ENCODE measurements around the gene PTPRCAP.
A peak's percentile ranks its signal among the peaks of the same experiment; 100 is the strongest.

The PTPRCAP gene

DNA sequence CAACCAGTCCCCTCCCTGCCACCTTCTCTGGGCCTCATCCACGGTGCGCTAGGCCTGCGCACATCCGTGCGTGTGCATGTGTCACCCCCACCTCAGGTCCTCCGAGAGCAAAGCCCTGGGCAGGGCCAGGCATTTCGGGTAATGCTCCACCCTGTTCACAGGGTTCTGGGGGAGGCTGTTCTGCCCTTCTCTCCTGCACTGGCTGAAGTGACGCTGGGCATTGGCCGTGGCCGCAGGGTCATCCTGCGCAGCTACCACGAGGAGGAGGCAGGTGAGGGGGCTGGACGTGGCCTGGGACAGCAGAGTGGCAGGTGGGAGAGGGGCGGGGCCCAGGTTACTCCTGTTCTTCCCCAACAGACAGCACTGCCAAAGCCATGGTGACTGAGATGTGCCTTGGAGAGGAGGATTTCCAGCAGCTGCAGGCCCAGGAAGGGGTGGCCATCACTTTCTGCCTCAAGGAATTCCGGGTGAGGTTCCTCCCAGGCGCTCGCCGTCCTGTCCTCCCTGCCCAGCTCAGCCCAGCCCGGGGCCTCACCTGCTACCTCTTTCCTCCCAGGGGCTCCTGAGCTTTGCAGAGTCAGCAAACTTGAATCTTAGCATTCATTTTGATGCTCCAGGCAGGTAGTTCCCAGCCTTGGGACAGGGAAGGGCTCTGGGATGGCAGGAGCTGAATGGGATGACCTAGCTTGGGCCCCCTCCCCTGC is 41.8 kb downstream of the PTPRCAP start:
- DNase-seq: no peak

DNA sequence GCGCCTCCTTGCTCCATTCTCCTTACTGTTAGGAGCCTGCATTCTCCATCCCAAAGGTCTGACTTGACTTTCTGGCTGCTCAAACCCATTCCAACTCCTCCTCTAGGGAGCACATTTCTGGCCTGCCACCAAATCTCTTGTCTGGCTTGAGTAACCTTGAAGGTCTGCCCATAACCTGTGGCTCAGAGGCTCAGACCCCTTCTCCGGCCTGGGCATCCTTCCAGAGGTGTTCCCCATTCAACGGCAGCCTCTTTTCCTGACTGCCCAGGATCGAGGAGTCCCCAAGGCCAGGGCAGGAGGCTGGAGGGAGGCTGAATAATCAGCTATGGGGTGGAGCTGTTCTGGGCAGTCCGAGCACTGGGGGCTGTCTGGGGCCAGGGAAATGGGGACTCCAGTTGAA is 43.5 kb downstream of the PTPRCAP start:
- no peak for DNase-seq

DNA sequence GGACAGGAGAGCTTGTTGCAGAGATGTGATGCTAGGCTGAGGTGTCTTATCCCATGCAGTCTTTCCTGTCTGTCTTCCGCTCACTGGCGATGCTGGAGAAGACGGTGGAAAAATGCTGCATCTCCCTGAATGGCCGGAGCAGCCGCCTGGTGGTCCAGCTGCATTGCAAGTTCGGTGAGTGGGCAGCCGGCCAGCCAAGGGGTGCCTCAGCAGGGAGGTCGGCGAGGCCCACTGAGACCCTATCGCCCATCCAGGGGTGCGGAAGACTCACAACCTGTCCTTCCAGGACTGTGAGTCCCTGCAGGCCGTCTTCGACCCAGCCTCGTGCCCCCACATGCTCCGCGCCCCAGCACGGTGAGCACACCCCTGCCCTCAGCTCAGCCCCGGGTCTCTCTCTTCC is 44.0 kb downstream of the PTPRCAP start:
- DNase-seq: no peak

DNA sequence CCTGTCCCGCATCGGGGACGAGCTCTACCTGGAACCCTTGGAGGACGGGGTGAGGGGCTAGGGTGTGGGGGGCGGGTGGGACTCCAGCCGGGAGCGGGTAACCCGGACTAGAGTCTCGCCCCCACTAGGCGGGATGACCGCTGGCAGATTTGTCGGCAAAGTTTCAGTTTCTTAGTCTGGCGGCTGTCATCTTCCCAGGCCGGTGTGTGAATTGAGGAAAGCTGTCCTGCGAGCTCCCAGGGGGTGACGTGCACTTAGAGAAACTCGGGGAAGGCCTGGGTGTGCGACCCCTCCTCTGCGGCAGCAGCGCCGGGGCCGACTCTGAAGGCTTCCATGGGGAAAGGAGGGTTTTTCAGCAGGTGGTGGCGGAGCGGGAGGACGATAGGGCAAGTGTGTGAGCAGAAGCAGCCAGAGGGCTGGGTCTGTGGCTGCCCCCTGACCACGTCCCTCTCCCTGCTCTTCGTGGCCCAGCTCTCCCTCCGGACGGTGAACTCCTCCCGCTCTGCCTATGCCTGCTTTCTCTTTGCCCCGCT is 45.2 kb downstream of the PTPRCAP start:
- DNase-seq: no peak

GRCh38 chr11:67391304-67392182 is 45.9 kb downstream of the PTPRCAP start, which contains the start of gene RAD9A:
TSS of gene RAD9A (plus strand) at chr11:67391986. CDS start at chr11:67392045, 59 bp downstream.
- DNase-seq: peak; percentile 44

DNA sequence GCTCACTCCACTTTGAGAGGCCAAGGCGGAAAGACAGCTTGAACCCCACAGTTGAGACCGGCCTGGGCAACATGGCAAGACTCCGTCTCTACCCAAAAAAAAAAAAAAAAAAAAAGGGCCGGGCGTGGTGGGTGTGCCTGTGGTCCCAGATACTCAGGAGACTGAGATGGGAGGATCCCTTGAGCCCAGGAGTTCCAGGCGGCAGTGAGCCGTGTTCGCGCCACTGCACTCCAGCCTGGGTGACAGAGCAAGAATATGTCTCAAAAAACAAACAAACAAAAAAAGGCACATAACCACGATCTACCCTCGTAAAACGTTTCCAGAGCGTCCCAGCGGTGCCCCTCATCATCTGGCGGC is 46.6 kb downstream of the PTPRCAP start:
- no peak for DNase-seq

- no peak for DNase-seq
Measured at GRCh38 chr11:67389477-67389876, 48.0 kb downstream of the PTPRCAP start.

GRCh38 chr11:67387518-67387917 is 50.0 kb downstream of the PTPRCAP start:
- no peak for DNase-seq

GRCh38 chr11:67387069-67387468 is 50.4 kb downstream of the PTPRCAP start:
- DNase-seq: no peak
